ENCODE data around the gene IFI16. TPM values are rescaled to one million over a fixed set of nuclear protein-coding genes. Genes with fewer than 3 reads are reported as not detected.

IFI16 gene
- total RNA-seq, 2 experiments from 2014 or later, result 388 to 393 TPM

GRCh38 chr1:159077120-159077961 lies 67.6 kb downstream of the IFI16 start:
- CTCF ChIA-PET, result interaction anchor here (1.0 to 4.0 kb wide), 5 partner anchors 9 to 79 kb away, joined by 4 to 39 read pairs (median 10); partner anchors contain the start of gene IFI16
- ATAC-seq (peak; percentile 86), DNase-seq (peak; percentile 100)
- Mint-ChIP-seq H3K4me3 (peak overlapping the region; percentile 76), H3K27ac (peak overlapping the region; percentile 97), H3K27me3 (peaks cover 3% of the 10 kb centered on the region), H3K9me3 (ENCODE audit: low read depth) (peaks cover 3% of the 10 kb centered on the region), H3K36me3 (peaks cover 16% of the 10 kb centered on the region), H3K4me1 (peaks cover 44% of the 10 kb centered on the region)

GRCh38 chr1:159079525-159079924 lies 69.8 kb downstream of the IFI16 start:
- Mint-ChIP-seq H3K4me3 (no peak overlapping the region), H3K36me3 (peaks cover 6% of the 10 kb centered on the region), H3K27ac (no peak overlapping the region), H3K9me3 (ENCODE audit: low read depth) (peaks cover 3% of the 10 kb centered on the region), H3K27me3 (peaks cover 3% of the 10 kb centered on the region), H3K4me1 (peaks cover 27% of the 10 kb centered on the region)
- CTCF ChIA-PET, result interaction anchor here (4.0 kb wide), 1 partner anchor 10 kb away, joined by 39 read pairs; no protein-coding TSS in a partner anchor
- ATAC-seq, result no peak
- no peak for DNase-seq

- Mint-ChIP-seq H3K9me3 (ENCODE audit: low read depth) (peaks cover 3% of the 10 kb centered on the region), H3K27me3 (peaks cover 3% of the 10 kb centered on the region), H3K4me3 (no peak overlapping the region), H3K27ac (no peak overlapping the region), H3K4me1 (peaks cover 18% of the 10 kb centered on the region), H3K36me3 (peaks cover 6% of the 10 kb centered on the region)
- DNase-seq, result no peak
- no peak for ATAC-seq
- CTCF ChIA-PET, result no interaction called here
Observed at GRCh38 chr1:159081626-159082025, 71.9 kb downstream of the IFI16 start.

- Mint-ChIP-seq H3K4me1 (peaks cover 11% of the 10 kb centered on the region), H3K9me3 (ENCODE audit: low read depth) (peaks cover 1% of the 10 kb centered on the region)
- CTCF ChIA-PET, result no interaction called here
Observed at GRCh38 chr1:159083013-159083412, 73.3 kb downstream of the IFI16 start.

GRCh38 chr1:159084152-159084551 lies 74.4 kb downstream of the IFI16 start:
- peaks cover 2% of the 10 kb centered on the region for H3K36me3 Mint-ChIP-seq
- ATAC-seq (no peak), DNase-seq (no peak)
- peaks cover 17% of the 10 kb centered on the region for H3K4me1 Mint-ChIP-seq
- no peaks in the 10 kb centered on the region for H3K9me3 Mint-ChIP-seq (ENCODE audit: low read depth)
- H3K4me3 Mint-ChIP-seq, result no peak overlapping the region
- H3K27ac Mint-ChIP-seq, result no peak overlapping the region
- H3K27me3 Mint-ChIP-seq, result peaks cover 3% of the 10 kb centered on the region
- CTCF ChIA-PET, result no interaction called here

More at GRCh38 chr1:159083013-159083412, 73.3 kb downstream of the IFI16 start:
- DNase-seq, result no peak
- Mint-ChIP-seq H3K27ac (no peak overlapping the region), H3K27me3 (peaks cover 3% of the 10 kb centered on the region), H3K4me3 (no peak overlapping the region), H3K36me3 (peaks cover 6% of the 10 kb centered on the region)
- no peak for ATAC-seq

- Mint-ChIP-seq H3K27ac (no peak overlapping the region), H3K9me3 (ENCODE audit: low read depth) (no peaks in the 10 kb centered on the region), H3K4me3 (no peak overlapping the region), H3K4me1 (peaks cover 23% of the 10 kb centered on the region), H3K36me3 (no peaks in the 10 kb centered on the region), H3K27me3 (peaks cover 3% of the 10 kb centered on the region)
- CTCF ChIA-PET, result no interaction called here
- DNase-seq, result no peak
- no peak for ATAC-seq
Observed at GRCh38 chr1:159084867-159085266, 75.2 kb downstream of the IFI16 start.

GRCh38 chr1:159088050-159088449 lies 78.3 kb downstream of the IFI16 start:
- ATAC-seq, result peak; percentile 38
- Mint-ChIP-seq H3K36me3 (no peaks in the 10 kb centered on the region), H3K27me3 (no peaks in the 10 kb centered on the region), H3K27ac (no peak overlapping the region), H3K4me1 (peaks cover 45% of the 10 kb centered on the region), H3K9me3 (ENCODE audit: low read depth) (no peaks in the 10 kb centered on the region), H3K4me3 (no peak overlapping the region)
- DNase-seq, result no peak
- CTCF ChIA-PET, result interaction anchor here (1.0 to 4.7 kb wide), 5 partner anchors 10 to 89 kb away, joined by 4 to 39 read pairs (median 6); partner anchors contain the start of genes AIM2 and IFI16

GRCh38 chr1:159088546-159089183 lies 79.0 kb downstream of the IFI16 start:
- CTCF ChIA-PET, result interaction anchor here (1.0 to 4.7 kb wide), 8 partner anchors 11 to 583 kb away, joined by 3 to 39 read pairs (median 4); partner anchors contain the start of genes AIM2 and IFI16
- H3K4me3 Mint-ChIP-seq, result no peak overlapping the region
- no peaks in the 10 kb centered on the region for H3K36me3 Mint-ChIP-seq
- no peaks in the 10 kb centered on the region for H3K27me3 Mint-ChIP-seq
- no peaks in the 10 kb centered on the region for H3K9me3 Mint-ChIP-seq (ENCODE audit: low read depth)
- peaks cover 45% of the 10 kb centered on the region for H3K4me1 Mint-ChIP-seq
- DNase-seq (no peak), ATAC-seq (no peak)
- H3K27ac Mint-ChIP-seq, result no peak overlapping the region

- Mint-ChIP-seq H3K4me1 (peaks cover 43% of the 10 kb centered on the region), H3K9me3 (ENCODE audit: low read depth) (no peaks in the 10 kb centered on the region), H3K27ac (no peak overlapping the region), H3K27me3 (no peaks in the 10 kb centered on the region), H3K4me3 (no peak overlapping the region), H3K36me3 (no peaks in the 10 kb centered on the region)
- CTCF ChIA-PET, result interaction anchor here (1.0 to 4.7 kb wide), 9 partner anchors 11 to 584 kb away, joined by 3 to 39 read pairs (median 4); partner anchors contain the start of genes AIM2 and IFI16
- no peak for DNase-seq
- no peak for ATAC-seq
Observed at GRCh38 chr1:159089184-159089791, 79.6 kb downstream of the IFI16 start.

- no peak overlapping the region for H3K4me3 Mint-ChIP-seq
- H3K27ac Mint-ChIP-seq, result no peak overlapping the region
- peaks cover 43% of the 10 kb centered on the region for H3K4me1 Mint-ChIP-seq
- no peaks in the 10 kb centered on the region for H3K9me3 Mint-ChIP-seq (ENCODE audit: low read depth)
- H3K36me3 Mint-ChIP-seq, result no peaks in the 10 kb centered on the region
- ATAC-seq, result no peak
- no peaks in the 10 kb centered on the region for H3K27me3 Mint-ChIP-seq
- CTCF ChIA-PET, result interaction anchor here (1.3 to 4.7 kb wide), 3 partner anchors 13 to 27 kb away, joined by 3 to 39 read pairs (median 10); partner anchors contain the start of gene AIM2
- no peak for DNase-seq
Observed at GRCh38 chr1:159090286-159091179, 80.8 kb downstream of the IFI16 start.

GRCh38 chr1:159091180-159091560 lies 81.5 kb downstream of the IFI16 start:
- no peak overlapping the region for H3K4me3 Mint-ChIP-seq
- no peaks in the 10 kb centered on the region for H3K36me3 Mint-ChIP-seq
- peaks cover 43% of the 10 kb centered on the region for H3K4me1 Mint-ChIP-seq
- no peaks in the 10 kb centered on the region for H3K27me3 Mint-ChIP-seq
- no peaks in the 10 kb centered on the region for H3K9me3 Mint-ChIP-seq (ENCODE audit: low read depth)
- CTCF ChIA-PET, result interaction anchor here (0.8 to 4.7 kb wide), 3 partner anchors 13 to 446 kb away, joined by 3 to 39 read pairs (median 10); partner anchors contain the start of gene AIM2
- DNase-seq (no peak), ATAC-seq (no peak)
- H3K27ac Mint-ChIP-seq, result peak overlapping the region; percentile 76

- no peaks in the 10 kb centered on the region for H3K36me3 Mint-ChIP-seq
- no peak overlapping the region for H3K4me3 Mint-ChIP-seq
Observed at GRCh38 chr1:159091607-159092031, 81.9 kb downstream of the IFI16 start.

More at GRCh38 chr1:159091607-159092031, 81.9 kb downstream of the IFI16 start:
- DNase-seq (peak; percentile 56), ATAC-seq (peak; percentile 73)
- Mint-ChIP-seq H3K27me3 (peaks cover 3% of the 10 kb centered on the region), H3K9me3 (ENCODE audit: low read depth) (no peaks in the 10 kb centered on the region), H3K4me1 (peaks cover 43% of the 10 kb centered on the region), H3K27ac (peak overlapping the region; percentile 76)
- CTCF ChIA-PET, result interaction anchor here (0.8 to 4.7 kb wide), 2 partner anchors 14 to 447 kb away, joined by 3 to 39 read pairs; partner anchors contain the start of gene AIM2

All from activated CD8-positive, alpha-beta memory T cell treated with anti-CD3 and anti-CD28 coated beads, Interleukin-2, amount 10 ng/mL, durations not matched to agents 7 days and 5 days (primary cell).